ENCODE measurements around the gene ADAP1. TPM values are rescaled to one million over a fixed set of nuclear protein-coding genes. Genes with fewer than 3 reads are reported as not detected.

Gene ADAP1
- total and polyA plus RNA-seq, 2 of the 8 experiments (the other 6 are each of a cell fraction or from before 2014, with no cell fraction given): 5.8 to 6.1 TPM

DNA sequence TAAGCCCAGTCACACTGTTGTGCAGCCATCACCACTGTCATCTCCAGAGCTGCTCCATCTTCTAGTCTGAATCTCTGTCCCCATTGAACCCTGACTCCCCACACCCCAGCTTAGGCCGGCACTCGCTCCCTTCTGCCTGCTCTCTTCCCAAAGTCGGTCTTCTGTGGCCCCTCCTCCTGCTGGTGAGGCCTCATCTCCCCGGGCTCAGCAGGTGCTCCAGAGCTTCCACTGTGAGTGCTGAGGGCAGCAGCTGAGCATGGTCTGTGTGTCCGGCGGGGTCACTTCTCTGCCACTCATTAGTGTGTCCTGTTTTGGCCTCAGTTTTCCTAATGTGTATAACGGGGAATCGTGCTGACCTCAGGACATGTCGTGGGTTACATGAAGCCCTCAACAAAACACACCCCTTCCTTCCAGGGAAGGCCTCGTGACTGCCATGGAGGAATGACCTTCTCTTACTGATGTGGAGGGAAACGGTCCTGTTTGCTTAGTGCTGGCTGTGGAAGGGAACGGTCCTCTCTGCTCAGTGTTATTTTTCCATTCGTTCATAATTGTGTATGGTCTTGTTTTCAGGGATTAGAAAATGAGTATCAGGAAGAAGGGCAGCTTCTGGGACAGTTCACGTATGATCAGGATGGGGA is 82.5 kb downstream of the ADAP1 start:
- H4K91ac ChIP-seq (replicated peaks; ENCODE audit: insufficient read length, low read length): no peak overlapping the region
- no peak overlapping the region for H2AFZ ChIP-seq (ENCODE audit: low read length)
- peaks cover 5 to 51% (median 34%) of the 10 kb centered on the region in 4 experiments; a peak in 7 of 8 replicates for H3K36me3 ChIP-seq (ENCODE audit: control insufficient read depth in 2 of 4, insufficient read depth in 4 of 4, low read length in 3 of 4)
- H3K14ac ChIP-seq (ENCODE audit: insufficient read length): no peak overlapping the region
- ChIA-PET CTCF (ENCODE audit: partially characterized antibody) (interaction anchor here (0.8 to 4.7 kb wide), 14 partner anchors 8 to 90 kb away, joined by 3 to 38 read pairs (median 4); no protein-coding TSS in a partner anchor), POLR2A (ENCODE audit: partially characterized antibody) (no interaction called here)
- no peaks in the 10 kb centered on the region; a peak in 1 of 4 replicates for H3K9me3 ChIP-seq (ENCODE audit: insufficient read depth in 2 of 2, low read depth in 1 of 2, low read length in 1 of 2)
- H2BK12ac ChIP-seq (ENCODE audit: low read depth, low read length): no peak overlapping the region
- H3K23me2 ChIP-seq (ENCODE audit: low read depth, low read length): no peaks in the 10 kb centered on the region
- no peaks in the 10 kb centered on the region for H3K27me3 ChIP-seq (replicated peaks in 1 of 4; ENCODE audit: control insufficient read depth in 3 of 4, extremely low read depth in 1 of 4, insufficient read depth in 3 of 4, low read length in 3 of 4)
- H3K4ac ChIP-seq (replicated peaks; ENCODE audit: insufficient read length, low read depth, low read length): no peak overlapping the region
- H3K79me2 ChIP-seq (ENCODE audit: control insufficient read depth in 1 of 2, insufficient read depth in 2 of 2, low read length in 2 of 2): peaks cover 0 to 2% of the 10 kb centered on the region in 2 experiments; a peak in 1 of 4 replicates
- WGBS, 2 experiments (ENCODE audit: extremely low coverage in 1 of 2, insufficient coverage in 1 of 2, insufficient read length in 1 of 2, insufficient replicate concordance in 2 of 2, low coverage in 1 of 2, low lambda C conversion rate in 2 of 2, missing lambda C conversion rate in 1 of 2): 96% methylated on average over 13 of the region's 14 CpGs; no CpG with 5 or more reads in 1 of the 2 experiments
- peaks cover 3 to 6% of the 10 kb centered on the region in 2 experiments for H4K20me1 ChIP-seq (replicated peaks in 1 of 2; ENCODE audit: control insufficient read depth in 1 of 2, insufficient read depth in 2 of 2, low read length in 2 of 2)
- no peak overlapping the region for H3K4me2 ChIP-seq (ENCODE audit: insufficient read depth in 1 of 2, low read depth in 2 of 2, low read length in 2 of 2)
- H2BK15ac ChIP-seq (ENCODE audit: low read length): no peak overlapping the region
- no peak overlapping the region for H3K4me3 ChIP-seq (ENCODE audit: extremely low read depth in 1 of 4, insufficient read depth in 2 of 4, low read depth in 3 of 4, low read length in 4 of 4)
- DNase-seq (ENCODE audit: low read depth in 1 of 2, low spot score in 2 of 2) (no peak), FAIRE-seq (no peak)
- peaks cover 5% of the 10 kb centered on the region for H3K79me1 ChIP-seq (ENCODE audit: low read depth, low read length)
- no peak overlapping the region for H2AK5ac ChIP-seq (ENCODE audit: low read depth, low read length)
- H4K5ac ChIP-seq (ENCODE audit: insufficient read length, low read depth, low read length): no peak overlapping the region
- H3K56ac ChIP-seq (replicated peaks; ENCODE audit: insufficient read length, low read depth, low read length): no peak overlapping the region
- no peak overlapping the region for H2BK5ac ChIP-seq (ENCODE audit: low read depth, low read length)
- no peak overlapping the region for H2BK20ac ChIP-seq (ENCODE audit: low read length)
- no peaks in the 10 kb centered on the region; a peak in 3 of 7 replicates for H3K4me1 ChIP-seq (replicated peaks in 1 of 4; ENCODE audit: control insufficient read depth in 3 of 4, insufficient read depth in 4 of 4, low read length in 3 of 4)
- no peak overlapping the region for H3K23ac ChIP-seq (ENCODE audit: insufficient read length)
- H4K8ac ChIP-seq (ENCODE audit: extremely low read depth, insufficient read depth, low read length): no peak overlapping the region
- no peak overlapping the region for H3K18ac ChIP-seq (ENCODE audit: extremely low read depth, low read length)
- no peak overlapping the region for H2BK120ac ChIP-seq (replicated peaks; ENCODE audit: low read depth, low read length)
- H3K9ac ChIP-seq (replicated peaks in 1 of 4; ENCODE audit: extremely low read depth in 1 of 4, low read depth in 3 of 4, low read length in 3 of 4): no peak overlapping the region
- no peak overlapping the region for H3K27ac ChIP-seq (ENCODE audit: low read depth, low read length)
- TF ChIP-seq EGR1 (IDR thresholded peaks at IDR 0.05; ENCODE audit: borderline replicate concordance, low read depth, low read length) (no peak), TCF12 (IDR thresholded peaks at IDR 0.05; ENCODE audit: low read depth, low read length) (no peak), GTF2F1 (IDR thresholded peaks at IDR 0.05; ENCODE audit: borderline replicate concordance, low read depth, low read length) (no peak), CHD2 (IDR thresholded peaks at IDR 0.05; ENCODE audit: low read length) (no peak), CTBP2 (IDR thresholded peaks at IDR 0.05; ENCODE audit: borderline replicate concordance, insufficient read depth, insufficient read length, low read length) (no peak), EZH2 (IDR thresholded peaks at IDR 0.05; ENCODE audit: low read depth, low read length, severe bottlenecking) (no peak), CREB1 (IDR thresholded peaks at IDR 0.05) (no peak), YY1 (IDR thresholded peaks at IDR 0.05; ENCODE audit: low read depth, low read length) (no peak), CBX5 (IDR thresholded peaks at IDR 0.05; ENCODE audit: low read depth, low read length) (no peak), TEAD4 (IDR thresholded peaks at IDR 0.05; ENCODE audit: low read depth, low read length) (no peak)
- TF ChIP-seq, protein P1, sequence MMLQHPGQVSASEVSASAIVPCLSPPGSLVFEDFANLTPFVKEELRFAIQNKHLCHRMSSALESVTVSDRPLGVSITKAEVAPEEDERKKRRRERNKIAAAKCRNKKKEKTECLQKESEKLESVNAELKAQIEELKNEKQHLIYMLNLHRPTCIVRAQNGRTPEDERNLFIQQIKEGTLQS (IDR thresholded peaks at IDR 0.05; ENCODE audit: insufficient read depth, low read depth, low read length): no peak
- TF ChIP-seq, protein P2, sequence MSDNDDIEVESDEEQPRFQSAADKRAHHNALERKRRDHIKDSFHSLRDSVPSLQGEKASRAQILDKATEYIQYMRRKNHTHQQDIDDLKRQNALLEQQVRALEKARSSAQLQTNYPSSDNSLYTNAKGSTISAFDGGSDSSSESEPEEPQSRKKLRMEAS (IDR thresholded peaks at IDR 0.05): no peak
